Ecto neural progenitor cell (in vitro differentiated cells): Measurements from ENCODE around the gene VPS9D1.
A peak's percentile ranks its signal among the peaks of the same experiment; 100 is the strongest.
"Not testable (repeated sequence)": the region's sequence is repeated elsewhere in the genome, so short reads cannot be mapped to it uniquely, and the experiment has no call there.

ENCODE experiments used
- DNase-seq: peaks from one replicate; pipeline ENCODE4 v3.0.0-alpha.2; 2018; ENCODE audit warnings: low spot score

The VPS9D1 gene

GRCh38 chr16:89709716-89710432, 10.8 kb downstream of the VPS9D1 start:
- no peak for DNase-seq

DNA sequence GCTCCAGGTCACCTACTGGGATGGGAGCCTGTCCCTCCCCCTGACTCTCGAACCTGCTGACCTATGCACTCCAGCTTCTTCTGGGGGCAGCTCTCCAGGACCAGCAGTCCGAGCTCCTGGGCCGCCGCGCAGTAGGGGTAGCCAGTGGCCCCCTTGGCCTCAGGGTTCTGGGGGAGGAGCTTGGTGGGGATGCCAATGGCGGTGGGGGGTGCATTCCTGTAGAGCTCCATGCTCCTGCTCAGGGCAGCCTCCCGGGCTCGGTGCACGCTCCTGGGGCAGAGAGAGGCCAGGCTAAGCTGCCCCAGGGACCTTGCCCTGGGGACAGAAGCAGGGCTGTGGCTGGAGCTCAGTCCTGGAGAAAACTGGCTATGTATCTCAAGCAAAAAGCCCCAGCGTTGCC, 11.5 kb downstream of the VPS9D1 start:
- DNase-seq: no peak

GRCh38 chr16:89708481-89708931, 12.2 kb downstream of the VPS9D1 start:
- no peak for DNase-seq

- no peak for DNase-seq
These were observed 13.0 kb downstream of the VPS9D1 start for GRCh38 chr16:89707695-89708094.

DNA sequence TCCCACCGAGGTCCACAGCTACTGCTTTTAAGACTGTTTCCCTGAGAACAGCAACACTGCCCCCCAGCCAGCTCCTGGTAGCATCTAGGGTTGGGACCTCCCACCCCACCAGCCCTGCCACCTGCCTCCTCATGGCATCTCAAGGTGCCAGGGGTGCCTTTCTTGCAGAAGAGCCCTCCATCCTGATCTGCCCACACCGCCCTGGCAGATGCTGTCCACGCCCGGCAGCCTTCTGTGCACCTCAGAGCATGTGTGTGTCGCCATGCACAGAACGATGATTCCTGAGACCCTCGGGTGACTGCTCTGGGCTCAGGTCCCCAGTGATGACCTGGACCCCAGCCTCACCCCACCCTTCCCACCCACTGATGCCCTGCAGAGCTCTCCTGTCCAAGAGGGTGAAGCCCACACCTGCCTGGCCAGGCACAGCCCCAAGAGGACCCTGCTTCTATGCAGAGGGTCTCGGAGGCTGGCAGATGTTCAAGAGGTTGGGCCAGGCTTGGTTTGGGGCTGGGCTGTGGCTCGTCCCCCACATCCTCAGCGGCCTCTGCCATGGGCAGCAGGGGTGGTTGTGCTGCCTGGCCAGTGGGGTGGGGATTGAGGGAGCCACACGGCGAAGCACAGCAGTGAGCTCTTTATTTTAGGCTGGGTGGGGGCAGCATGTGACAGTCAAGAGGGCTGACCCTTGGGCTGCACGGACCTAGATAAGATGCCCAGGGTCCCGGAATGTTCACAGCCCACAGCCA, 14.0 kb downstream of the VPS9D1 start:
- no peak for DNase-seq

DNA sequence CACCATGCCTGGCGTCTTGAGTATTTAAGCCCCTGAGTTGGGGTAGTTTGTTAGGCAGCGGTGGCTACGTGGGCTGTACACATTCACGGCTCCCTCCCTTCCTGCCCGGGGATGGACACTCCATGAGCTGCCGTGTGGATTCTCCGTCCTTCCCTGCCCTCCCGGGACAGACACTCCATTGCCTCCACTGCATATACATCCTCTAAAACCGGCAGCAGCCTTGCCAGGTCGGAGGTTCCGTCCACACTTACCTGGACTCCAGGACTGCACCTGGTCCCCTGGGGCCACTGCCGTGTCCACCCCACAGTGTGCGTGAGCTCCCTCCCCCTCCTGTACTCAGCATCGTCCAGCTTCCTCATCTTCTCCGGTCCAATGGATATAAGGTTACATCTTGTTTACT, 15.7 kb downstream of the VPS9D1 start:
- no peak for DNase-seq

GRCh38 chr16:89704281-89704680, 16.4 kb downstream of the VPS9D1 start:
- no peak for DNase-seq

DNA sequence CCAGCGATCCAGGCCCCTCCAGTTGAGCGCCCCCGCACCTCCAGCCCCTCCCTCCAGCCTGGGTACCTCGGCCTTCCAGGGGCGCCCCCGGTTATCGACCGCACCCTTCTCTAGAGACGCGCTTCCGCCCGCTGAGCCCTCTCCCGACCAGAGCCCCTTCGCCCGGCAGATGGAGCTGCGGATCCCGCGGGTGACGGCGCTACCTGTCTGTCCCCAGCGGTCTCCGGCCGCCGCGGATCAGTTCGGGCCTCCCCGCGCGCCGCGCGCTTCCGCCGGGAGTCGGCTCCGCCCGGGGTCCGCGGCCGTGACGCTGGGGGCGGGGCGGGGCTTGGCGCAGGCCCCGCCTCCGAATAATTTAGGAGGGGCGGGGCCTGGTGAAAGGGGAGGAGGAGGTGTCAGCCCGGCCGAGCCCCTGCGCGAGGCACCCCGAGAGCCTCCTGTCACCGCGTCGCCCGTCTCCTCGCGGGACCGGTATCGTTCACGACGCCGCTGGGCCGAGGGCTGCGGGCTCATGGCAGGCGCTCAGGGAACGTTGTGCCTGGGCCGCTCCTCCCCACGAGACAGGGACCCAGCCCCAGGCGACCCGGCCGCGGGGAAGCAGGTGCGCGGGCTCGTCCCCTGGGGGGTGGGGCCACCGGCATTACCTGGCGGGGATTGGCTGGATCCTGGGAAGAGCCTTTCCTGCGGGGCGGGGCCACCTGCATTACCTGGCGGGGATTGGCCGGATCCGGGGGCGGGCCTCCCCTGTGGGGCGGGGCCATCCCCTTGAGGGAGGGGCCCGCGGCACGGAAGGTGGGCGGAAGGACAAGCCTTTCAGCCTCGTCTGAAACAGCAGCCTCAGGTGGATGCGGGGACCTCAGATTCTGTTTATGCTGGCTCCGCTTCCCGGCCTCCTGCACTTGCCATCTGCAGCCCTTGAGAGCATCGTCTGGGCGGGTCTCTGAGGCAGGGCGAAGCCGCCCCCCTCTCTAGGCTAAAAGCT, 19.0 kb downstream of the VPS9D1 start, which contains the start of gene SPATA2L:
Gene SPATA2L, minus strand, starts transcription at position 281 of the 982 bp plus-strand sequence. CDS start 473 bp downstream, outside the sequence.
- DNase-seq: peak; percentile 98

- DNase-seq: peak; percentile 78
These were observed 19.9 kb downstream of the VPS9D1 start for GRCh38 chr16:89700649-89701424.

- peak; percentile 99 for DNase-seq
These were observed 20.5 kb downstream of the VPS9D1 start for GRCh38 chr16:89700100-89700648.

GRCh38 chr16:89699629-89700099, 21.0 kb downstream of the VPS9D1 start:
- DNase-seq: not testable (repeated sequence)

- DNase-seq: not testable (repeated sequence)
These were observed 22.0 kb downstream of the VPS9D1 start for GRCh38 chr16:89698717-89699116.

DNA sequence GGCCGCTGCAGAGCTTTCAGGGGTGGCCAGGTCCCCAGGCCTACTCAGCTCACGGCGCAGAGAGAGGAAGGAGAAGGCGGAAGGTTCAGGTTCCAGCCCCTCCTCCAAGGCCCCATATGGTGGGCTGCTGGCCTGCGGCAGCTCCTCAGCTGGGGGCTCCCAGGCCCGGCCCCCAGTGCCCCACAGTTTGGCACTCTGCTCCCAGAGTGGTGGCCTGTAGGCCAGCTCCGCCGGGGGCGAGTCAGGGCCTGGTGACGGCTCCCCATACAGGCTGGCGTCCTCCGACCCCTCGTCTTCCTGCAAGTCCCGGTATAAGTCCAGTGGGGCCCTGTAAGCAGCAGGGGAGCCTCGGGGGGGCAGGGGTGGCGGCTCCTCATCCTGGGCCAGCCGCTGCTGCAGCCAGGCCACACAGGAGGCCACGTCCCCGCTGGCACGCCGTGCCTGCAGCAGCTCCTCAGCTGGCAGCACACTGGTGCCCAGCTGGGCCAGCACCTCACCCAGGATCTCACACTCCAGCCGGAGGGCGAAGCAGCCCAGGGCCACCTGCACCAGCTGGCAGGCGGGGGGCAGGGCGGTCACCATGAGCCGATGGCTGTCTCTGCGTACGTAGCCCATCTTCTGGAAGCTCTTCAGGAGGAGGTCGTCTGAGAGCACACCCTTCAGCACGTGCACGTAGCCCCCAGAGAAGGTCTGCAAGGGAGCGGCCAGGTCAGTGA, 22.9 kb downstream of the VPS9D1 start:
- no peak for DNase-seq

GRCh38 chr16:89697161-89697615, 23.5 kb downstream of the VPS9D1 start:
- DNase-seq: no peak

GRCh38 chr16:89696670-89697128, 24.0 kb downstream of the VPS9D1 start:
- DNase-seq: no peak

DNA sequence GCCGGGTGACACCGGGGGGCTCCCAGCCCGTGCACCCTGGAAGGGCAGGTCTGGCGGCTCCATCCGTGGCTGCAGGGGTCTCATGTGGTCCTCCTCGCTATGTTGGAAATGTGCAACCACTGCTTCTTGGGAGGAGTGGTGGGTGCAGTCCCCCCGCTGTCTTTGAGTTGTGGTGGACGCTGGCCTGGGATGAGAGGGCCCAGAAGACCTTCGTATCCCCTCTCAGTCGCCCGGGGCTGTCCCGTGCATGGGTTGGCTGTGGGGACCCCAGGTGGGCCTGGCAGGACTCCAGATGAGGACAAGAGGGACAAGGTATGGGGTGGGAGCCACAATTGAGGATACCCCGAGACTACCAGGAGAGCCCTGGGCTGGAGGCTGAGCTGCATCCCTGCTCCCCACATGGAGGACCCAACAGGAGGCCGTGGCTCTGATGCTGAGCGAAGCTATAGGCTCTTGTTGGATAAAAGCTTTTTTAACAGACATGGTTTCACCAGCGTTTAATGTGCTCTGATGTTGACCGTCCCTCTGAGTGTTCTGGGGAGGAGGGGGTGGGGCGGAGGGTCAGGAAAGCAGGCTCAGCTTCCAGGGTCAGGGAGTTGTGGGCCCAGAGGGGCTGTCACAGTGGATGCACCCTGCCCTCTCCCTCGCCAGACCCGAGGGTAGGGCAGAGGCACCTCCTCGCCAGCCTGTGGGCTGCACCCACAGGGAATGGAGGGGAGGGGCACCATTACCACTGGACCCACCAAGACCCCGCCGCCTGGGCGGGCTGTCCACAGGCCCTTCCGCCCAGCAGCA, 24.6 kb downstream of the VPS9D1 start:
- no peak for DNase-seq

- no peak for DNase-seq
These were observed 25.4 kb downstream of the VPS9D1 start for GRCh38 chr16:89695086-89695874.

- DNase-seq: not testable (repeated sequence)
These were observed 26.0 kb downstream of the VPS9D1 start for GRCh38 chr16:89694784-89695085.
